Liver (tissue), 9 donors: Measurements from ENCODE around the gene ARAP2. TPM values are rescaled to one million over a fixed set of nuclear protein-coding genes. Genes with fewer than 3 reads are reported as not detected.

Experiments used
- DNase-seq: peaks from one replicate; pipeline ENCODE4 v3.0.0-alpha.2; 2017; ENCODE audit warnings: low spot score
- H3K27ac ChIP-seq, 2 donors: one replicate each; pipeline ENCODE4 v1.7.0; 2013; ENCODE audit warnings: inconsistent platforms in 2 of 2, low read length in 2 of 2, control low read depth in 1 of 2, low read depth in 1 of 2, mild to moderate bottlenecking in 1 of 2
- H3K27me3 ChIP-seq, 4 donors: one replicate each; pipeline versions ENCODE4 v1.6.1 to v1.7.0; 2013; ENCODE audit warnings: low read length in 3 of 4, inconsistent platforms in 1 of 4, mild to moderate bottlenecking in 1 of 4, moderate library complexity in 1 of 4; ENCODE audit not compliant: control insufficient read depth in 4 of 4, insufficient read depth in 4 of 4
- H3K36me3 ChIP-seq, 4 donors: one replicate each; pipeline versions ENCODE4 v1.6.1 to v1.7.0; 2013; ENCODE audit warnings: low read length in 3 of 4, mild to moderate bottlenecking in 3 of 4, low read depth in 1 of 4, moderate library complexity in 1 of 4; ENCODE audit not compliant: control insufficient read depth in 4 of 4, insufficient read depth in 3 of 4
- H3K4me1 ChIP-seq, 4 donors: one replicate each; pipeline versions ENCODE4 v1.6.1 to v1.7.0; 2013; ENCODE audit warnings: low read length in 3 of 4, mild to moderate bottlenecking in 3 of 4, moderate library complexity in 1 of 4; ENCODE audit not compliant: control insufficient read depth in 4 of 4, insufficient read depth in 4 of 4
- H3K4me3 ChIP-seq, 3 donors: one replicate each; pipeline versions ENCODE4 v1.6.1 to v1.7.0; 2013; ENCODE audit warnings: low read length in 3 of 3, control low read depth in 1 of 3, low read depth in 1 of 3, mild to moderate bottlenecking in 1 of 3
- H3K9ac ChIP-seq, 2 donors: one replicate each; pipeline ENCODE4 v1.7.0; 2013; ENCODE audit warnings: low read length in 2 of 2, mild to moderate bottlenecking in 2 of 2, moderate library complexity in 2 of 2, control low read depth in 1 of 2, low read depth in 1 of 2
- H3K9me3 ChIP-seq, 4 donors: one replicate each; pipeline versions ENCODE4 v1.6.1 to v1.7.0; 2013; ENCODE audit warnings: low read length in 3 of 4; ENCODE audit not compliant: control insufficient read depth in 4 of 4
- CTCF ChIP-seq: fragments of 150-350 bp; IDR thresholded peaks from 2 replicates; pipeline ENCODE4 v1.5.1; 2017; ENCODE audit warnings: improper control_type of control experiment, low read depth, low read length; ENCODE audit not compliant: missing input control
- EGR1 ChIP-seq, 2 donors: IDR thresholded peaks; 2 replicates each; pipeline ENCODE4 v1.6.1; 2016 to 2018; ENCODE audit warnings: antibody characterized with exemption in 2 of 2, low read depth in 2 of 2
- FOXA1 ChIP-seq: IDR thresholded peaks from 2 replicates; pipeline ENCODE4 v1.6.1; 2016; ENCODE audit warnings: antibody characterized with exemption
- FOXA2 ChIP-seq: IDR thresholded peaks from 2 replicates; pipeline ENCODE4 v1.6.1; 2016; ENCODE audit warnings: antibody characterized with exemption
- HNF4A ChIP-seq, 2 donors: conservative IDR thresholded peaks; 2 replicates each; pipeline ENCODE4 v1.6.1; 2016; ENCODE audit warnings: antibody characterized with exemption in 2 of 2, mild to moderate bottlenecking in 2 of 2
- HNF4G ChIP-seq: IDR thresholded peaks from 2 replicates; pipeline ENCODE4 v1.6.1; 2016; ENCODE audit warnings: antibody characterized with exemption
- MAX ChIP-seq: IDR thresholded peaks from 2 replicates; pipeline ENCODE4 v1.6.1; 2016; ENCODE audit warnings: antibody characterized with exemption
- NR2F2 ChIP-seq: IDR thresholded peaks from 2 replicates; pipeline ENCODE4 v1.6.1; 2016; ENCODE audit warnings: antibody characterized with exemption
- RAD21 ChIP-seq, 2 donors: IDR thresholded peaks; 2 replicates each; pipeline ENCODE4 v1.6.1; 2016; ENCODE audit warnings: antibody characterized with exemption in 2 of 2, mild to moderate bottlenecking in 2 of 2
- REST ChIP-seq: IDR thresholded peaks from 2 replicates; pipeline ENCODE4 v1.6.1; 2016; ENCODE audit warnings: antibody characterized with exemption, mild to moderate bottlenecking
- RXRA ChIP-seq, 2 donors: IDR thresholded peaks; 2 replicates each; pipeline ENCODE4 v1.6.1; 2017 to 2018; ENCODE audit warnings: antibody characterized with exemption in 2 of 2, mild to moderate bottlenecking in 1 of 2
- SP1 ChIP-seq: IDR thresholded peaks from 2 replicates; pipeline ENCODE4 v1.6.1; 2018; ENCODE audit warnings: antibody characterized with exemption, mild to moderate bottlenecking
- TAF1 ChIP-seq: conservative IDR thresholded peaks from 2 replicates; pipeline ENCODE4 v1.6.1; 2016; ENCODE audit warnings: antibody characterized with exemption, mild to moderate bottlenecking
- ZBTB33 ChIP-seq: IDR thresholded peaks from 2 replicates; pipeline ENCODE4 v1.6.1; 2016; ENCODE audit warnings: antibody characterized with exemption
- WGBS: extraction: QIAGEN DNeasy Blood & Tissue Kit; methylation state at CpG from one replicate; pipeline ENCODE4 v1.1.7; 2013; 5-methylcytosine and 5-hydroxymethylcytosine counted together
- polyA plus RNA-seq, 2 donors: library from polyadenylated mRNA; stranded (reverse) in 1 of 2; unstranded in 1 of 2; fragments of 200-250 nt in 1 of 2; fragments of >200 nt in 1 of 2; fragmentation: Nextera tagmentation in 1 of 2; extraction: Ambion mirVana in 1 of 2; gene quantifications; one replicate each; pipeline versions ENCODE4 v1.2.1 to v1.2.3, GENCODE V29; 2013 to 2015
- total RNA-seq, 2 donors: library from RNA; depleted of rRNA; stranded (reverse); fragments of >200 nt; gene quantifications; one replicate each; pipeline ENCODE4 v1.2.3, GENCODE V29; 2014
- donor health status: healthy.
- donor health status: healthy.
- donor health status: healthy.
- donor health status: healthy.
- donor health status: healthy.

The ARAP2 gene
- total and polyA plus RNA-seq, 4 donors = 1.6 to 23.6 (median 5.4) TPM

GRCh38 chr4:36236159-36236558 lies 8.2 kb downstream of the ARAP2 start:
- peaks cover 0 to 10% (median 3%) of the 10 kb centered on the region in 4 donors for H3K4me1 ChIP-seq
- H3K9ac ChIP-seq = no peak overlapping the region
- no peak overlapping the region for H3K27ac ChIP-seq
- no peak for TF ChIP-seq NR2F2
- no peak for TF ChIP-seq HNF4G
- TF ChIP-seq FOXA1 = no peak
- TF ChIP-seq RXRA (IDR thresholded peaks at IDR 0.05) = no peak
- TF ChIP-seq EGR1 (IDR thresholded peaks at IDR 0.05; ENCODE audit: low read depth in 2 of 2) = no peak
- no peak for TF ChIP-seq REST
- no peak for TF ChIP-seq CTCF
- no peak for TF ChIP-seq SP1
- TF ChIP-seq HNF4A (conservative IDR thresholded peaks at IDR 0.05) = no peak
- WGBS = 93% methylated on average over 2 of the region's 2 CpGs
- no peak overlapping the region for H3K4me3 ChIP-seq
- no peak for DNase-seq
- H3K9me3 ChIP-seq = no peaks in the 10 kb centered on the region
- peaks cover 0 to 4% (median 0%) of the 10 kb centered on the region in 4 donors for H3K36me3 ChIP-seq
- H3K27me3 ChIP-seq = no peaks in the 10 kb centered on the region

GRCh38 chr4:36235306-36235705 lies 9.0 kb downstream of the ARAP2 start:
- Histone ChIP-seq H3K27ac (no peak overlapping the region), H3K27me3 (no peaks in the 10 kb centered on the region), H3K9me3 (no peaks in the 10 kb centered on the region), H3K4me3 (no peak overlapping the region), H3K9ac (no peak overlapping the region), H3K4me1 (peaks cover 0 to 3% (median under 1%) of the 10 kb centered on the region in 4 donors), H3K36me3 (peaks cover 0 to 4% (median 0%) of the 10 kb centered on the region in 4 donors)
- WGBS = 84% methylated on average over 3 of the region's 3 CpGs
- DNase-seq = no peak
- no peak for TF ChIP-seq RXRA (IDR thresholded peaks at IDR 0.05)
- TF ChIP-seq ZBTB33 = no peak
- TF ChIP-seq RAD21 (IDR thresholded peaks at IDR 0.05) = no peak
- TF ChIP-seq FOXA2 = no peak
- TF ChIP-seq FOXA1 = no peak
- TF ChIP-seq SP1 = no peak
- TF ChIP-seq MAX = no peak
- no peak for TF ChIP-seq TAF1
- TF ChIP-seq HNF4G = no peak
- no peak for TF ChIP-seq NR2F2
- TF ChIP-seq REST = no peak
